ENCODE data around the gene CENPC.

DNA sequence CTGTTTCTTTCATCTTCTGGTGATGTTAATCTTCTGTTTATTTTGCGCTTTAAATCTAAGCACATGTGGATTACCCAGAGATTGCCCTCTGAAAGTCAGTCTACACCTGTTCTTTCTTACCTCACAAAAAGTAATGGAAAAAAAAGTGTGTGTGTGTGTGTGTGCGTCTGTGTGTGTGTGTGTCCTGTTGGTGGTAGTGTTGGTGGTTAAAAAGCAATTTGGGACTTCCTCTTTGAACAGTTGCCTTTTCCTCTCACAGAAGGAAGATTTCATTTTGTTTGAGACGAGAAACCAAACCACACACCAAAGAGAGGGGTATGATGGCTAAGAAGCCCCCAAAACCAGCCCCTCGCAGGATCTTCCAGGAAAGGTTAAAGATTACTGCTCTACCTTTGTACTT lies 13.2 kb upstream of the CENPC start, which contains the start of gene STAP1:
- TF ChIP-seq, protein P1, sequence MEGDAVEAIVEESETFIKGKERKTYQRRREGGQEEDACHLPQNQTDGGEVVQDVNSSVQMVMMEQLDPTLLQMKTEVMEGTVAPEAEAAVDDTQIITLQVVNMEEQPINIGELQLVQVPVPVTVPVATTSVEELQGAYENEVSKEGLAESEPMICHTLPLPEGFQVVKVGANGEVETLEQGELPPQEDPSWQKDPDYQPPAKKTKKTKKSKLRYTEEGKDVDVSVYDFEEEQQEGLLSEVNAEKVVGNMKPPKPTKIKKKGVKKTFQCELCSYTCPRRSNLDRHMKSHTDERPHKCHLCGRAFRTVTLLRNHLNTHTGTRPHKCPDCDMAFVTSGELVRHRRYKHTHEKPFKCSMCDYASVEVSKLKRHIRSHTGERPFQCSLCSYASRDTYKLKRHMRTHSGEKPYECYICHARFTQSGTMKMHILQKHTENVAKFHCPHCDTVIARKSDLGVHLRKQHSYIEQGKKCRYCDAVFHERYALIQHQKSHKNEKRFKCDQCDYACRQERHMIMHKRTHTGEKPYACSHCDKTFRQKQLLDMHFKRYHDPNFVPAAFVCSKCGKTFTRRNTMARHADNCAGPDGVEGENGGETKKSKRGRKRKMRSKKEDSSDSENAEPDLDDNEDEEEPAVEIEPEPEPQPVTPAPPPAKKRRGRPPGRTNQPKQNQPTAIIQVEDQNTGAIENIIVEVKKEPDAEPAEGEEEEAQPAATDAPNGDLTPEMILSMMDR (conservative IDR thresholded peaks at IDR 0.05; ENCODE audit: low read depth, low read length), result no peak
- no peak for TF ChIP-seq EZH2 (IDR thresholded peaks at IDR 0.05; ENCODE audit: borderline replicate concordance, low read depth, low read length, poor library complexity, severe bottlenecking)

All from A673 (cell line).